Endothelial cell of umbilical vein (primary cell): Measurements from ENCODE around the gene UBE2Q2. TPM values are rescaled to one million over a fixed set of nuclear protein-coding genes. Genes with fewer than 3 reads are reported as not detected.

Source experiments
- BruUV-seq: library from RNA; stranded (reverse); fragments of 400-500 nt; replicated peaks from 2 replicates; lab custom pipeline; 2021; lab: Mats Ljungman, UMichigan
- CTCF ChIA-PET: fragments of 300-600, 350-600 bp; sonication (Branson Sonifier 250); formaldehyde crosslinking; loops from one replicate; lab custom pipeline; 2021; ENCODE audit warnings: antibody characterized with exemption, inconsistent platforms; lab: Charles Lee
- POLR2A ChIA-PET: fragments of 300-600, 350-600 bp; sonication (Branson Sonifier 250); formaldehyde crosslinking; loops from one replicate; lab custom pipeline; 2021; ENCODE audit warnings: antibody characterized with exemption, inconsistent platforms; lab: Charles Lee
- DNase-seq: peaks from one replicate; pipeline ENCODE4 v3.0.0-alpha.2; 2011; ENCODE audit warnings: low read depth, low spot score
- FAIRE-seq: peaks from 2 replicates; lab custom pipeline; 2011; peaks lifted over from hg19 to GRCh38; lab: Jason Lieb, UNC
- H2AFZ ChIP-seq: 2 replicates; pipeline ENCODE4 v1.6.0; 2012; ENCODE audit warnings: low read depth, low read length, control low read depth, inconsistent platforms
- H3K27ac ChIP-seq: 2 replicates; pipeline ENCODE4 v1.5.1; 2011; ENCODE audit warnings: low read depth, mild to moderate bottlenecking, control low read depth, low read length, moderate library complexity; ENCODE audit not compliant: insufficient read depth
- H3K27me3 ChIP-seq, 2 experiments: 2 replicates each; pipeline versions ENCODE4 v1.6.0 to v1.6.1; 2011; ENCODE audit warnings: low read length in 2 of 2, mixed read lengths in 1 of 2; ENCODE audit not compliant: control insufficient read depth in 2 of 2, insufficient read depth in 2 of 2
- H3K36me3 ChIP-seq, 2 experiments: 2 replicates in 1 of 2; 3 replicates in 1 of 2; pipeline ENCODE4 v1.5.1; 2011; ENCODE audit warnings: low read length in 2 of 2, mild to moderate bottlenecking in 1 of 2, moderate library complexity in 1 of 2; ENCODE audit not compliant: control insufficient read depth in 2 of 2, insufficient read depth in 2 of 2; ENCODE audit errors: extremely low read depth in 1 of 2
- H3K4me1 ChIP-seq: 3 replicates; pipeline ENCODE4 v1.5.1; 2011; ENCODE audit warnings: mild to moderate bottlenecking, low read length; ENCODE audit not compliant: control insufficient read depth, insufficient read depth; ENCODE audit errors: extremely low read depth
- H3K4me2 ChIP-seq: 2 replicates; pipeline ENCODE4 v1.6.1; 2011; ENCODE audit warnings: low read length, control low read depth, mixed read lengths; ENCODE audit not compliant: insufficient read depth
- H3K4me3 ChIP-seq, 3 experiments: fragments of 200-600 bp in 1 of 3; sonication (generic), shearing (Covaris generic) in 1 of 3; replicated peaks in 1 of 3; 2 replicates each; pipeline ENCODE4 v1.5.1; 2011 to 2016; ENCODE audit warnings: control low read depth in 3 of 3, low read length in 3 of 3, mild to moderate bottlenecking in 2 of 3, inconsistent platforms in 1 of 3, low read depth in 1 of 3, moderate library complexity in 1 of 3; ENCODE audit not compliant: insufficient read depth in 1 of 3
- H3K79me2 ChIP-seq: 2 replicates; pipeline ENCODE4 v1.6.0; 2012; ENCODE audit warnings: low read length, inconsistent platforms; ENCODE audit not compliant: control insufficient read depth, insufficient read depth
- H3K9ac ChIP-seq: replicated peaks from 2 replicates; pipeline ENCODE3; 2011; ENCODE audit warnings: low read length, control low read depth; ENCODE audit not compliant: insufficient read depth; ENCODE audit errors: extremely low read depth
- H3K9me1 ChIP-seq: replicated peaks from 3 replicates; pipeline ENCODE4 v1.6.0; 2011; ENCODE audit warnings: mild to moderate bottlenecking, low read length; ENCODE audit not compliant: control insufficient read depth, insufficient read depth; ENCODE audit errors: extremely low read depth
- H3K9me3 ChIP-seq: replicated peaks from 2 replicates; pipeline ENCODE4 v1.5.1; 2012; ENCODE audit warnings: low read length, inconsistent platforms; ENCODE audit not compliant: control insufficient read depth, insufficient read depth
- H4K20me1 ChIP-seq: replicated peaks from 2 replicates; pipeline ENCODE3; 2011; ENCODE audit warnings: mild to moderate bottlenecking, low read length; ENCODE audit not compliant: control insufficient read depth, insufficient read depth; ENCODE audit errors: extremely low read depth
- EZH2 ChIP-seq: IDR thresholded peaks from 2 replicates; pipeline ENCODE4 v1.6.1; 2012; ENCODE audit warnings: borderline replicate concordance, low read depth, mild to moderate bottlenecking, moderate library complexity, low read length, inconsistent platforms; ENCODE audit not compliant: severe bottlenecking
- FOS ChIP-seq: IDR thresholded peaks from 2 replicates; pipeline ENCODE4 v1.6.1; 2011; ENCODE audit warnings: mild to moderate bottlenecking, low read length, moderate library complexity, borderline replicate concordance; ENCODE audit not compliant: insufficient read depth
- GATA2 ChIP-seq: IDR thresholded peaks from 2 replicates; pipeline ENCODE4 v1.7.0; 2011; ENCODE audit warnings: low read depth, mild to moderate bottlenecking, moderate library complexity, mixed read lengths, low read length; ENCODE audit not compliant: insufficient read length, insufficient read depth
- JUN ChIP-seq: IDR thresholded peaks from 2 replicates; pipeline ENCODE4 v1.6.1; 2011; ENCODE audit warnings: borderline replicate concordance, low read depth; ENCODE audit not compliant: insufficient read length, insufficient read depth
- MYC ChIP-seq: IDR thresholded peaks from one replicate; pipeline ENCODE4 v1.6.1; 2011; ENCODE audit warnings: mild to moderate bottlenecking, low read depth, low read length
- POLR2A ChIP-seq: IDR thresholded peaks from 2 replicates; pipeline ENCODE4 v1.6.1; 2012; ENCODE audit warnings: low read depth, mild to moderate bottlenecking, control low read depth, low read length
- dilution Hi-C: fragments of 300-500 bp; cut with MboI; formaldehyde crosslinking; loops from one replicate; pipeline ENCODE4 v1.15.0; 2019; ENCODE audit warnings: low sequenced_read_pairs; ENCODE audit not compliant: extremely low pct_ligation_motif_present
- intact Hi-C: fragments of 100-400 bp; cut with micrococcal nuclease; formaldehyde crosslinking; loops from one replicate; pipeline ENCODE4 v1.10.0; 2022
- polyA plus RNA-seq, 4 experiments: library from polyadenylated mRNA; depleted of rRNA in 3 of 4; stranded (reverse) in 3 of 4; unstranded in 1 of 4; fragments of >200 nt; gene quantifications; 2 replicates each; pipeline versions ENCODE4 v1.2.1 to v1.2.3, GENCODE V29; 2011 to 2012; ENCODE audit warnings: missing spikeins in 1 of 4
- total RNA-seq: library from RNA; stranded (reverse); gene quantifications from 2 replicates; pipeline ENCODE4 v1.2.3, GENCODE V29; 2021
- TF ChIP-seq, protein P1 (sequence below): IDR thresholded peaks from 2 replicates; pipeline ENCODE4 v1.6.1; 2011; ENCODE audit not compliant: insufficient read depth, insufficient read length
- TF ChIP-seq, protein P2 (sequence below), 2 donors: IDR thresholded peaks; 1 replicate in 1 of 2; 2 replicates in 1 of 2; pipeline ENCODE4 v1.5.1; 2011; ENCODE audit warnings: low read length in 2 of 2, mild to moderate bottlenecking in 2 of 2, moderate library complexity in 2 of 2, control low read depth in 1 of 2, inconsistent platforms in 1 of 2, low read depth in 1 of 2; ENCODE audit not compliant: insufficient read depth in 1 of 2; ENCODE audit errors: extremely low read depth in 1 of 2

The UBE2Q2 gene
- total and polyA plus RNA-seq, 2 donors (not counting 3 experiments of a cell fraction or from before 2014, with no cell fraction given) = 12.9 to 32.8 TPM

DNA sequence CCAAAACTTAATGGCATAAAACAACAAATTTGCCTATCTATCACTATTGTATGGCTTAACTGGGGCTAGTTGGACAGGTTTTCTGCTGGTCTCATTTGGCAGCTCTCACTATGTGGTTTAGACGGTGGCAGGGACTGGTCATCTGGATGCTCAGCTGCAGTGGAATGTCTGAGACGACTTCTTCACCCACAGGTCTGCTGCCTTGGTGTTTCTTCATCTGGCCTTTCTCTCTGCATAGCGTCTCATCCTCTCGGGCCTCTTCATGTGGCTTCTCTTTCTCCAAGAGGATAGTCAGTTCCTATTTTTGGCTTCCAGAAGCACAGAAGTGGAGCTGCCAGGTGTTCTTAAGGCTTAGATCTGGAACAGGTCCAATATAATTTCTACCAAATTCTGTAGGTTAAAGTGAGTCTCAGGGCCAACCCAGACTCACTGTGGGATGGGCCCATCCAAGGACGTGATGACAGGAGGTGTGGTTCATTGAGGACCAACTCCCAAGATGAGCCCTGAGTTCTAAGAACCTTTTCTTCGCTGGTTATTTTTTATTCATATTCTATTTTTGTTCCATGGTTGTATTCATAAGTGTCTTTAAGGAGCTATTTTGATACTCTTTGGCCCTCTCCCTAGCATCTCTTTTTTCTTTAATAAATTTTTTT lies 18.6 kb downstream of the UBE2Q2 start:
- Histone ChIP-seq H3K9ac (no peak overlapping the region), H3K27ac (no peak overlapping the region), H3K79me2 (peaks cover 26% of the 10 kb centered on the region), H4K20me1 (no peaks in the 10 kb centered on the region), H3K9me3 (no peaks in the 10 kb centered on the region), H3K36me3 (peaks cover 2% of the 10 kb centered on the region in 2 experiments), H3K4me3 (no peak overlapping the region), H3K4me2 (no peak overlapping the region), H3K9me1 (no peaks in the 10 kb centered on the region), H3K27me3 (no peaks in the 10 kb centered on the region), H2AFZ (no peak overlapping the region), H3K4me1 (no peaks in the 10 kb centered on the region)
- POLR2A ChIA-PET = no interaction called here
- BruUV-seq = no TSS peak
- intact Hi-C loops = no loop called here
- FAIRE-seq (no peak), DNase-seq (no peak)
- TF ChIP-seq, protein P1, sequence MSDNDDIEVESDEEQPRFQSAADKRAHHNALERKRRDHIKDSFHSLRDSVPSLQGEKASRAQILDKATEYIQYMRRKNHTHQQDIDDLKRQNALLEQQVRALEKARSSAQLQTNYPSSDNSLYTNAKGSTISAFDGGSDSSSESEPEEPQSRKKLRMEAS = no peak
- TF ChIP-seq MYC (no peak), JUN (no peak), FOS (no peak), GATA2 (no peak), POLR2A (no peak), EZH2 (no peak)
- TF ChIP-seq, protein P2, sequence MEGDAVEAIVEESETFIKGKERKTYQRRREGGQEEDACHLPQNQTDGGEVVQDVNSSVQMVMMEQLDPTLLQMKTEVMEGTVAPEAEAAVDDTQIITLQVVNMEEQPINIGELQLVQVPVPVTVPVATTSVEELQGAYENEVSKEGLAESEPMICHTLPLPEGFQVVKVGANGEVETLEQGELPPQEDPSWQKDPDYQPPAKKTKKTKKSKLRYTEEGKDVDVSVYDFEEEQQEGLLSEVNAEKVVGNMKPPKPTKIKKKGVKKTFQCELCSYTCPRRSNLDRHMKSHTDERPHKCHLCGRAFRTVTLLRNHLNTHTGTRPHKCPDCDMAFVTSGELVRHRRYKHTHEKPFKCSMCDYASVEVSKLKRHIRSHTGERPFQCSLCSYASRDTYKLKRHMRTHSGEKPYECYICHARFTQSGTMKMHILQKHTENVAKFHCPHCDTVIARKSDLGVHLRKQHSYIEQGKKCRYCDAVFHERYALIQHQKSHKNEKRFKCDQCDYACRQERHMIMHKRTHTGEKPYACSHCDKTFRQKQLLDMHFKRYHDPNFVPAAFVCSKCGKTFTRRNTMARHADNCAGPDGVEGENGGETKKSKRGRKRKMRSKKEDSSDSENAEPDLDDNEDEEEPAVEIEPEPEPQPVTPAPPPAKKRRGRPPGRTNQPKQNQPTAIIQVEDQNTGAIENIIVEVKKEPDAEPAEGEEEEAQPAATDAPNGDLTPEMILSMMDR (IDR thresholded peaks at IDR 0.05; ENCODE audit: extremely low read depth in 1 of 2, insufficient read depth in 1 of 2, low read depth in 1 of 2, low read length in 2 of 2) = no peak
- CTCF ChIA-PET = interaction anchor here (0.7 kb wide), 1 partner anchor 57 kb away, joined by 3 read pairs; no protein-coding TSS in a partner anchor
- dilution Hi-C loops = no loop called here
